Spinal cord (tissue), 10 donors: Measurements from ENCODE around the gene ANKS3. TPM values are rescaled to one million over a fixed set of nuclear protein-coding genes. Genes with fewer than 3 reads are reported as not detected.

Experiments
- DNase-seq, 6 donors: peaks; one replicate each; pipeline versions ENCODE4 v3.0.0 to v3.0.0-alpha.2; 2013 to 2015; ENCODE audit warnings: low spot score in 6 of 6, low read depth in 4 of 6
- H3K27ac ChIP-seq: one replicate; pipeline ENCODE4 v1.5.1; 2013; ENCODE audit warnings: low read depth, low read length, control low read depth
- H3K27me3 ChIP-seq: one replicate; pipeline ENCODE4 v1.6.1; 2013; ENCODE audit warnings: low read length; ENCODE audit not compliant: control insufficient read depth, insufficient read depth
- H3K36me3 ChIP-seq: one replicate; pipeline ENCODE4 v1.6.1; 2013; ENCODE audit warnings: low read length; ENCODE audit not compliant: control insufficient read depth, insufficient read depth
- H3K4me1 ChIP-seq: one replicate; pipeline ENCODE4 v1.6.1; 2013; ENCODE audit warnings: low read length; ENCODE audit not compliant: control insufficient read depth, insufficient read depth
- H3K4me3 ChIP-seq: one replicate; pipeline ENCODE4 v1.5.1; 2013; ENCODE audit warnings: low read depth, low read length, control low read depth
- H3K9me3 ChIP-seq: one replicate; pipeline ENCODE4 v1.6.1; 2013; ENCODE audit warnings: low read length; ENCODE audit not compliant: control insufficient read depth, insufficient read depth
- WGBS: methylation state at CpG from one replicate; pipeline ENCODE4 v1.1.5; 2013; ENCODE audit warnings: missing lambda C conversion rate; ENCODE audit not compliant: insufficient coverage; 5-methylcytosine and 5-hydroxymethylcytosine counted together
- polyA plus RNA-seq, 2 donors: library from polyadenylated mRNA; unstranded; fragments of 120-200 nt; gene quantifications; one replicate each; pipeline ENCODE4 v1.2.1, GENCODE V29; 2013; ENCODE audit not compliant: insufficient read length in 2 of 2
- total RNA-seq, 2 donors: library from RNA; depleted of rRNA in 1 of 2; stranded (reverse); fragments of 120-200 nt in 1 of 2; fragments of >200 nt in 1 of 2; gene quantifications; one replicate each; pipeline versions ENCODE4 v1.2.3 to v1.2.4, GENCODE V29; 2013 to 2014
- donor health status: healthy.

The ANKS3 gene
- total and polyA plus RNA-seq, 4 donors, result 20.2 to 48.1 (median 29.3) TPM

- no peak overlapping the region for H3K27ac ChIP-seq
- no peak for DNase-seq
- peaks cover 21% of the 10 kb centered on the region for H3K4me1 ChIP-seq
- H3K4me3 ChIP-seq, result no peak overlapping the region
- no peaks in the 10 kb centered on the region for H3K27me3 ChIP-seq
- WGBS, result 92% methylated on average over 17 of the region's 19 CpGs
- peaks cover 88% of the 10 kb centered on the region for H3K36me3 ChIP-seq
- H3K9me3 ChIP-seq, result no peaks in the 10 kb centered on the region
These were observed 35.0 kb downstream of the ANKS3 start for GRCh38 chr16:4699046-4699556.

DNA sequence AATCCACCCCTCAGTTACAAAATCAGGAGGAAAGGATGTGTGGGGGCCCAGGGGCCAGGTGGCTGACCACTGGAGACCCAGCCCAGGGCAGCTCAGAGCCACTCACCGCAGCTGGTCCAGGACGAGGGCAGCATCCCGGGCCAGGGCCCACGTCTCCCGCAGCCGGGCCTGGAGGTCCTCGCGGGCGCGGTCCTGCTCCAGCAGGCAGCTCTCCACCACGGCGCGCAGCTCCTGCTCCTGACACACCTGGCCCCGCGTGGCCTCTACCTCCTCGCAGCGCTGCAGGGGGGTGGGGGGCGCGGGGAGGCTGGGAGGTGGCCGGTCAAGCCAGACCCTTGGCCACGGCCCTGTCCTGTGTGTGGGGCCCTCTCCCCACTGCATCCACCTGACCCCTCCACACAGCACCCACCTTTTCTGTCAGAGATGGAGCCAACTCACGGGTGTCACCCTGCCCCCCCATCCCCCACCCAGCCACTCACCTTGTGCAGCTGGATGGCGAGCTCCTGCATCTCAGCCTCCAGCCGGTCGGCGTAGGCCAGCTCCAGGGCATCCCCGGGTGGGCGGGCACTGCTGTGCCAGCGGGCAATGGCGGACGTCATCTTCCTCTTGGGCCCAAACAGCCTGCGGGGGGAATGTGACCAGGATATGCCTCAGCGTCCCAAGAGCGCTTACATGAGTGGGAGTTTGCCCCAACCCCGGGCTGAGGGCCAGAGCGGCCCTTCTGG is 35.6 kb downstream of the ANKS3 start:
- Histone ChIP-seq H3K4me3 (no peak overlapping the region), H3K4me1 (peaks cover 21% of the 10 kb centered on the region), H3K9me3 (no peaks in the 10 kb centered on the region), H3K27me3 (no peaks in the 10 kb centered on the region), H3K36me3 (peaks cover 82% of the 10 kb centered on the region), H3K27ac (no peak overlapping the region)
- no peak for DNase-seq
- WGBS, result 91% methylated on average over 36 of the region's 36 CpGs

DNA sequence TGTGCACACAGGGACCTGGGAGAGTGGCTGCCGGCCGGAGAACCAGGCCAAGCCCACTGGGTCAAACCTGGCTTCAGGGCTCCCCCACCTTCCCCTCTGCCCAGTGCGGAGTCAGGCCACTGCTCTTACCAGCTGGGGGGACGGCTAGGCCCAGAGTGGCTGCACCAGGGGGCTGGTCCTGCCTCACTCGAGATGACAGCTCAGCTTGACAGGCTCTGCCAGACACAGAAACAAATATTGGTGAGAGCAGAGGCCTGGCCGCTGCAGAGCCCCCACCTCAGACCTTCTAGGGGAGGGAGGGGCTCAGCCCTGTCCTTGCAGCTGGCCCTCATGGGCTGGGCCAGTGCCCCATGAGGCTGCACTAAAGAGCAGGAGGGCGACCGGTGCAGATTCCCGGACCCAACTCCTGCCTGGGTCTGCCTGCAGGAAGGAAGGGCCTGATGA is 36.2 kb downstream of the ANKS3 start:
- no peak overlapping the region for H3K4me3 ChIP-seq
- WGBS, result 90% methylated on average over 6 of the region's 9 CpGs
- DNase-seq, result no peak
- no peak overlapping the region for H3K27ac ChIP-seq
- no peaks in the 10 kb centered on the region for H3K27me3 ChIP-seq
- H3K9me3 ChIP-seq, result no peaks in the 10 kb centered on the region
- H3K4me1 ChIP-seq, result peaks cover 25% of the 10 kb centered on the region
- peaks cover 79% of the 10 kb centered on the region for H3K36me3 ChIP-seq

DNA sequence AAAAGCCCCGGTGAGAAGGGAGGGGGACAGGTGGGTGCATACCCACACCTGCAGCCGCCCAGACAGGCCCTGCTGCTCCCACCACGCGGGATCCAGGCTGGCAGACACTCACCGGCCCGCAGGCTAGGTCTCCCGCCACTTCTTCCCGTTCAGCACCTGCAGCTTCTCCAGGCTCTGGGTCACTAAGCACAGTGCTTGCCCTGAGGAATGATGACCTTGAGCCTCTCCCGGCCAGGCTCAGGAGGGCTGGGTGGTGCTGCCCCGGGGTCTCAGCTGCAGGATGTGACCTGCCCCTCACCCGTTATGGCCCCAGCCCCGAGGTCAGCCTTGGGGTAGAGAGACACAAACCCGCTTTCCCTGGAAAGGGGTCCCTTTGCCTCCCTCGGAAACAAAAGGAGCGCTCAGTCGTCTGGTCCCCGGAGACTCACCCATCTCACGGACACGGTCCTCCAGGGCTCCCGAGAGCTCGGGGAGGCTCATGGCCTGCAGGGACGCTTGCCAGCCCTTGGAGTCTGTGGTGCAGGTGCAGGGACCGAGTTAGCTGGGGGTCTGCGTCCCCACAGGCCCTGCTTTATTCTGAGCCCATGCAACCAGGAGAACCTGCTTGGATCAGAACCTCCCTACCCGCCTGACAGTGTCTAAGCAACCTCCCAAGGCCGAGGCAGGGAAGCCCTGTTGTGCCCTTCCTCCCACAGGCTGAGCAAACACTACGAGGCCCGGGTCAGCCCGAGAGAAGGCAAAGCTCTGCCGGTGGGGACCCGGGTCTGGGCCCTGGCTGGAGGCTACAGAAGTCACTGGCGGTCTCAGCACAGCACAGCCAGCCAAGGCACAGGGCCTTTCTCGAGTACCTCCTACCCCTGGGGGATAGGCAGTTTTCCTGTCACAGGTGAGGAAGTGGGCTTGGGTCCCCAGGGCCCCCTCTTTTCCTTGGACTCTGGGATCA is 36.9 kb downstream of the ANKS3 start:
- no peak overlapping the region for H3K4me3 ChIP-seq
- peaks cover 32% of the 10 kb centered on the region for H3K4me1 ChIP-seq
- H3K36me3 ChIP-seq, result peaks cover 79% of the 10 kb centered on the region
- H3K27me3 ChIP-seq, result no peaks in the 10 kb centered on the region
- WGBS, result 87% methylated on average over 33 of the region's 33 CpGs
- no peak overlapping the region for H3K27ac ChIP-seq
- H3K9me3 ChIP-seq, result no peaks in the 10 kb centered on the region
- no peak for DNase-seq

- Histone ChIP-seq H3K4me1 (peaks cover 40% of the 10 kb centered on the region), H3K4me3 (no peak overlapping the region), H3K36me3 (peaks cover 79% of the 10 kb centered on the region), H3K9me3 (no peaks in the 10 kb centered on the region), H3K27ac (no peak overlapping the region), H3K27me3 (no peaks in the 10 kb centered on the region)
- DNase-seq, result no peak
- 76% methylated on average over 19 of the region's 19 CpGs for WGBS
These were observed 37.7 kb downstream of the ANKS3 start for GRCh38 chr16:4696172-4696904.

DNA sequence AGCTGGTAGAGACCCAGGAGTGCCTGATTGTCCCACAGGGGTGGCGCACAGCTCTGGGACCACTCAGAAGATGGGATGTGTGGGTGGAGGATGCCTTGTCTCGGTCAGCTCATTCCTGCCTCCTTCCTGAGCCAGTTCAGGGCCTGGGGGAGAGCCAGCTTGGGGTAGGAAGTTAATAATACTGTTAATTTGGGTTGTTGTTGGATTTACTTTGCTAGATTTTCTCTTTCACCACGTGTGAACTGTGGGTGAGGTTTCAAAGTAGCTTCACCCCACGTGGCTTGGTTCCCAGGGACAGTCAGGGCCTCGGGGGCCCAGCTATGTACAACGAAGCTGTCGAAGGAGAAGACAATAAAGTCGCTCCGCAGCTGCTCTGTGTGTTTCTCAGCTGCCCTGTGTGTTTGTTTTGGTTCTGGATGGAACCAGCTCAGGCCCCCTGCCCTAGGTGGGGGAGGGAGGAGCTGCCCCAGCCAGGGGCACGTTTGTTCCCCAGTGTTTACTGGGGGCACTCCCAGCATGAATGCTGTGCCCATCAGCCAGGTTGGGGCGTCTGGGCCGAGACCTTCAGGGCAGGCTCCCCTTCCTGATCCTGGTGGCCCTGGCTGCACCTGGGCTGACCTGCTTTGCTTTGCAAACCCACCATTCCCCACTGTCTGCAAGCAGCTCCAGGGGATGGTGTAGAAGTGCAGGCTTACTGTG is 38.4 kb downstream of the ANKS3 start:
- Histone ChIP-seq H3K9me3 (no peaks in the 10 kb centered on the region), H3K27me3 (no peaks in the 10 kb centered on the region), H3K27ac (no peak overlapping the region), H3K36me3 (peaks cover 78% of the 10 kb centered on the region), H3K4me3 (no peak overlapping the region), H3K4me1 (peaks cover 40% of the 10 kb centered on the region)
- 56% methylated on average over 12 of the region's 12 CpGs for WGBS
- DNase-seq, result no peak

- peak in 2 of 6 donors; percentile 13 to 50 for DNase-seq
- Histone ChIP-seq H3K27me3 (no peaks in the 10 kb centered on the region), H3K4me3 (peak overlapping the region; percentile 66), H3K4me1 (peaks cover 40% of the 10 kb centered on the region), H3K27ac (no peak overlapping the region), H3K9me3 (no peaks in the 10 kb centered on the region), H3K36me3 (peaks cover 78% of the 10 kb centered on the region)
- WGBS, result 61% methylated on average over 23 of the region's 26 CpGs
These were observed 39.2 kb downstream of the ANKS3 start for GRCh38 chr16:4694642-4695451.

DNA sequence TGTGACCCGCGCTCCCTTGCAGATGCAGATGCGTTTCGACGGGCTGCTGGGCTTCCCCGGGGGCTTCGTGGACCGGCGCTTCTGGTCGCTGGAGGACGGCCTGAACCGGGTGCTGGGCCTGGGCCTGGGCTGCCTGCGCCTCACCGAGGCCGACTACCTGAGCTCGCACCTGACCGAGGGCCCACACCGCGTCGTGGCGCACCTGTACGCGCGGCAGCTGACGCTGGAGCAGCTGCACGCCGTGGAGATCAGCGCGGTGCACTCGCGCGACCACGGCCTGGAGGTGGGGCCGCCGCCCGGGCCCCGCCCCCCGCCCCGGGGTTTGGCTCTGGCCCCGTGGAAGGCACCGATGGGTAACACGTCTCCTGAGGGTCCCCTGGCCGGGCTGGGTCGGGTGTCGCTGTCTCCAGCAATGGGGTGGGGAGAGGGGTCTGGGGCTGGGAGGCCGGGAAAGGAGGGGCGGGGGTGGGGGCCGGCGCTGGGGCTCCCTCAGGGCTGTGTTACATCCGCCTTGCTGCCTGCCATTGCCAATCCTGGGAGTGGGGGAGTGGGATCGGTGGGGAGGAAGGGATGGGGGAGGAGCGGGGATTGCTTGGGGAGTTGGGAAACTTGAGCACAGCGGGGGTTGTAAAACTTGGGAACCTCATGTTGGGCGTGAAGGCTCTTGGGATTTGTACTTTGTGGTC is 40.0 kb downstream of the ANKS3 start:
- H3K27ac ChIP-seq, result no peak overlapping the region
- no peaks in the 10 kb centered on the region for H3K9me3 ChIP-seq
- peak overlapping the region; percentile 66 for H3K4me3 ChIP-seq
- peaks cover 40% of the 10 kb centered on the region for H3K4me1 ChIP-seq
- no peaks in the 10 kb centered on the region for H3K27me3 ChIP-seq
- under 1% methylated on average over 47 of the region's 54 CpGs for WGBS
- DNase-seq, result peak in 2 of 6 donors; percentile 55 to 59
- H3K36me3 ChIP-seq, result peaks cover 79% of the 10 kb centered on the region
